Fibroblast of the conjunctiva (primary cell): Measurements from ENCODE around the gene ARHGEF40.

Source experiments
- DNase-seq: peaks from one replicate; pipeline ENCODE4 v3.0.0-alpha.2; 2010; ENCODE audit warnings: low read depth

Gene ARHGEF40

GRCh38 chr14:21059842-21060613 lies 10.1 kb upstream of the ARHGEF40 start:
- DNase-seq: no peak

GRCh38 chr14:21060614-21061346 lies 9.3 kb upstream of the ARHGEF40 start:
- DNase-seq: no peak

- no peak for DNase-seq
Measured at GRCh38 chr14:21061347-21061668, 8.8 kb upstream of the ARHGEF40 start.

- DNase-seq: no peak
Measured at GRCh38 chr14:21063479-21063878, 6.6 kb upstream of the ARHGEF40 start.

- DNase-seq: no peak
Measured at GRCh38 chr14:21066882-21067502, 3.1 kb upstream of the ARHGEF40 start.

- DNase-seq: no peak
Measured at GRCh38 chr14:21068521-21069387, 1.4 kb upstream of the ARHGEF40 start.

- no peak for DNase-seq
Measured at GRCh38 chr14:21069388-21070082, 569 bp upstream of the ARHGEF40 start.

- no peak for DNase-seq
Measured at GRCh38 chr14:21070610-21071224, 613 bp downstream of the ARHGEF40 start.

- DNase-seq: peak; percentile 94
Measured at GRCh38 chr14:21071225-21072030, 1.3 kb downstream of the ARHGEF40 start.

- peak; percentile 88 for DNase-seq
Measured at GRCh38 chr14:21072031-21072473, 1.9 kb downstream of the ARHGEF40 start.

GRCh38 chr14:21072781-21073339 lies 2.8 kb downstream of the ARHGEF40 start:
- DNase-seq: no peak

- no peak for DNase-seq
Measured at GRCh38 chr14:21073921-21074320, 3.8 kb downstream of the ARHGEF40 start.

GRCh38 chr14:21074398-21075272 lies 4.5 kb downstream of the ARHGEF40 start:
- no peak for DNase-seq

- no peak for DNase-seq
Measured at GRCh38 chr14:21075719-21076437, 5.8 kb downstream of the ARHGEF40 start.

GRCh38 chr14:21077672-21078071 lies 7.6 kb downstream of the ARHGEF40 start:
- no peak for DNase-seq

GRCh38 chr14:21078287-21078686 lies 8.2 kb downstream of the ARHGEF40 start:
- DNase-seq: no peak

- DNase-seq: no peak
Measured at GRCh38 chr14:21078726-21079125, 8.6 kb downstream of the ARHGEF40 start.

GRCh38 chr14:21081521-21082142 lies 11.5 kb downstream of the ARHGEF40 start:
- no peak for DNase-seq
